ENCODE data around the gene NDUFAB1.
"Not testable (repeated sequence)": the region's sequence is repeated elsewhere in the genome, so short reads cannot be mapped to it uniquely, and the experiment has no call there.

The NDUFAB1 gene

DNA sequence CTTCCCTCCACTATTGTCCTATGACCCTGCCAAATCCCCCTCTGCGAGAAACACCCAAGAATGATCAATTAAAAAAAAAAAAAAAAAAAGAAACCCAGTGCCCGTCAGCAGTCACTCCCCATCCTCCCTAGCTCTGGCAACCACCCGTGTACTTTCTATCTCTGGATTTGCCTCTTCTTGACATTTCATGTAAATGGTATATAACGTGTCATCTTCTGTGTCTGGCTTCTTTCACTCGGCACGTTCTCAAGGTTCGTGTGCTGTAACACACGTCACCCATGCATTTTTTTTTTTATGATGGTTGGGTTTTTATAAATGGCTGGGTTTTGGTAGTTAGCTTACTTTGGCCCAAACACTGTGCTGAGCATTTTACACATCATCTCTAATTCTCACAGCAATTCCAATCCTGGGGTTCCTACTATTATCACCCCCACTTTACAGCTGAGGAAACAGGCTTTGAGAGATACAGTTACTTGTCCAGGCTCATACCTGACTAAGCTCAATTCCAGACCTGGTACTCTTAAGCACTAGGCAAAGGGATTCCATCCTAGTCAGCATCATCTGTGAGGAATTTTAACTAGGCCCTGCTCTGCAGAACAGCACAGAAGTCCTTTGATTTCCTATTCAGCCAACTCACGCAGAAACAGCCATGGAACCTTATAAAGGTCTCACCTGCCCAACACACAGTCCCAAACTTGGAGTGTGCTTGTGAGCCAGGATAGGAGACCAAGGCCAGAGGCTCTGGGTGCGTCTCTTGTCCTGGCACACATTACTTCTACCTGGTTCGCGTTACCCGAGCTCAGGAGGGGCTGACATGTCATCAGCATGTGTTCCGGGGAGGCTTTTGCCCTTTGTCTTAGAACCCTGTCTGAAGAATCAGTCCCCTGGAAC lies 11.7 kb downstream of the NDUFAB1 start:
- no peak for DNase-seq (ENCODE audit: low read depth)

DNA sequence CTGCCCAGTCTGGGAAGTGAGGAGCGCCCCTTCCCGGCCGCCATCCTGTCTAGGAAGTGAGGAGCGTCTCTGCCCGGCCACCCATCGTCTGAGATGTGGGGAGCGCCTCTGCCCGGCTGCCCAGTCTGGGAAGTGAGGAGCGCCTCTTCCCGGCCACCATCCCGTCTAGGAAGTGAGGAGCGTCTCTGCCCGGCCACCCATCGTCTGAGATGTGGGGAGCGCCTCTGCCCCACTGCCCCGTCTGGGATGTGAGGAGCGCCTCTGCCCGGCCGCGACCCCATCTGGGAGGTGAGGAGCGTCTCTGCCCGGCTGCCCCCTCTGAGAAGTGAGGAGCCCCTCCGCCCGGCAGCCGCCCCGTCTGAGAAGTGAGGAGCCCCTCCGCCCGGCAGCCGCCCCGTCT lies 12.8 kb downstream of the NDUFAB1 start:
- DNase-seq (ENCODE audit: low read depth) = not testable (repeated sequence)

DNA sequence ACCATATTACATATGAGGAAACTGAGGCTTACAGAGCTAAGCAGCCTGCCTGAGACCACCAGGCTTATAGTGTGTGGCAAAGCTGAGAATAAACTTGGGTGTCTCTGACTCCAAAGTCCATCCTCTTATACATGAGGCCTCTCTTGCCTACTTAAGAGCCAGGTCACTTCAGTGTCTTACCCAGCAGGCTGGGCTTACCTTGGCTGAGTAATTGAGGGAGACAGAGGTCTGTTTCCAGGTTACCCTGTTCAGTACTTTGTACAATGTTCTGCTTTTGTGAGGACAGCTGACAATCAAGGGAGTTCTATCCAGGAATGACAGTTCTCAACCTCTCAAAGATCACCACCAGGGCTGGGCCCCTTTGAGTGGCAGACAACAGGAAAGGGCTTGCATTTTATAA lies 14.4 kb downstream of the NDUFAB1 start:
- no peak for DNase-seq (ENCODE audit: low read depth)

DNA sequence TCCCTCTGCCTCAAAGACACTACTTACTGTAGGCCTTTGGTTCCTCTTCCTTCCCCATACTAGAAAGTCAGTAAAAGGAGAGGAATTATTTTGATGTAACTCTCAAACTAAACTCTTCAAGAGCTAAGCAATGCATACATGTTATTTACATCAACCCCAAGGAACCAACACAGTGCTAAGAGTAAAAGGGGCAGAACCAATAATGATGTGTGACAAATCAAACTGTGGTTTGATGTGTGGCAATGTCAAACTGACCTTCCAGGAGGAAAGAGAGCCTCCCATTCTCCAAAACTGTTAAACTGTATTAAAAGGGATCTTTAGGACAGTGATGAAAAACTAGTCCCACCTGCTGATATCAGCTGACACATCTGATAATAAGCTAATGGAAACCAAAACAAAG lies 15.7 kb downstream of the NDUFAB1 start:
- no peak for DNase-seq (ENCODE audit: low read depth)

DNA sequence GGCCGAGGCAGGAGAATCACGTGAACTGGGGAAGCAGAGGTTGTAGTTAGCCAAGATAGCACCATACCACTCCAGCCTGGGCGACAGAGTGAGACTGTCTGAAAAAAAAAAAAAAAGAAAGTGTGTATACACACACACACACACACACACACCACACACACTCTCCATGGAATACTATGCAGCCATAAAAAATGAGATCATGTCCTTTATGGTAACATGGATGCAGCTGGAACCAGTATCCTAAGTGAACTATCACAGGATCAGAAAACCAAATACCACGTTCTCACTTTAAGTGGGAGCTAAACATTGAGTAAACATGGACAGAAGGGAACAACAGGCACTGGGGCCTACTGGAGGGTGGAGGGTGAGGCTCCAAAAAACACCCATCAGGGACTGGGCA lies 16.7 kb downstream of the NDUFAB1 start:
- no peak for DNase-seq (ENCODE audit: low read depth)

DNA sequence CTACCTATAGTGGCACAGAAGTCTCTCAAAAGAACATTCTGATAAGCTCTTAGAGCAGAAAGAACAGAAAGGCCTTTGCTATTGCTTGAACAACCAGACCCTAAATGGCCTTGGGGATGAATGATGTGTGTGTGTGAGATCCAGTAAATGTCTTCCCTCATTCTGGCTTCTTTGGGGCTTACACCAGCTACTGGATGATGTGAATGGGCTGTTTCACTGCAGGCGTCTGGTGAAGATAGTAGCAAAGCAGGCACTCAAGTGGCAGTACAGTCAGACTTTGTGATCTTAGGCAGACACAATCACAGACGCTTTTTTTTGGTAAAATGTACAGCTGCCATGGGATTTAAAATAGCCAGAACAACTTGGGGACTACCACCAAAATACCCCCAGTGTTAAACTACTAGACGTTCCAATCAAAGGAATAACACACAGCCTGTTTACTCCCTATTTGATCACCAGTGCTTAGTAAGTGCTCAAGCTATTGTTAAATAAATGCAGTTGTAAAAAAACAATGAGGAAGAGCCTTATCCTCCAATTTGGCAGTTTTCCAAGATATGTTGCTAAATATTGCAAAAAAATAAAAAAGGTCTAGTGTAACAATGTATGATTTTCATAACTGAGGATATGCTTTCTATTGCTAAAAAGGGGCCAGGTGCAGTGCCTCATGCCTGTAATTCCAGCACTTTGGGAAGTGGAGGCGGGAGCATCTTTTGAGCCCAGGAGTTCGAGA lies 17.9 kb downstream of the NDUFAB1 start:
- DNase-seq (ENCODE audit: low read depth) = no peak

DNA sequence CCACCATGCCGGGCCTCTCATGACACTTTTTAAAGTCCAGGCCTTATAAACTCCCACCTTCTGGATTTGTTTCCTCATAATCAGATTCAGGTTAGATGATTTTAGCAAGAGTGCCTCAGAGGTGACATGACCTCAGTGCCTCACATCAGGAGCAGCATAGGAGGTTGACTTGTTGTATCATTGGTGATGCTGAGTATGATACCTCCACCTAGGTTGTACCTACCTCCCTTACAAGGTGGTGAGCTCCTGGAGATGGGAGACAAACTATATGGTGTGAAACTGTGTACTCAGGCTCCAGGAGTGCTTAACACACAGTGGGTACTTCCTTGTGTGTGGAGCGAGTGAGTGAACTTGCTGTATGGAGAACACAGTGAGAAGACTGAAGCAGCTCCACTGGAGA lies 18.6 kb downstream of the NDUFAB1 start:
- DNase-seq (ENCODE audit: low read depth) = no peak

DNA sequence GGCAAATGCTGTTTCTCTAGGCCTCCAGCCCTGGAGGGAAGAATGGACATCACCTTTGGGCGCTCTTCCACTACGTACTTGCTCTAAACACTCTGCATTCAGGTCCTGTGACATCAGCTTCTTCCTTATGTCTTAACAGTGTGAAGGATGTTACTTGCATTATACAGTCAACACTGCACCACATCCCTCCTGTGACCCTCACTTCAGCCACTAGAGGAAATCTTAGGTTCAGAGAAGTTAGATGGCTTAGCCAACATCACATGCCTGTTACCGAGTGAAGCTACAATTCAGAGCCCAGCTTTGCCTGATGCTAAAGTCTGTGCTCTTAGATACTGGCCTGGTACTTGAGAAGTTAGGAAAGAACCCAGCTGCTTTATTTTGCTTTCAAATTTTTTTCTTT lies 20.3 kb downstream of the NDUFAB1 start:
- DNase-seq (ENCODE audit: low read depth) = no peak

DNA sequence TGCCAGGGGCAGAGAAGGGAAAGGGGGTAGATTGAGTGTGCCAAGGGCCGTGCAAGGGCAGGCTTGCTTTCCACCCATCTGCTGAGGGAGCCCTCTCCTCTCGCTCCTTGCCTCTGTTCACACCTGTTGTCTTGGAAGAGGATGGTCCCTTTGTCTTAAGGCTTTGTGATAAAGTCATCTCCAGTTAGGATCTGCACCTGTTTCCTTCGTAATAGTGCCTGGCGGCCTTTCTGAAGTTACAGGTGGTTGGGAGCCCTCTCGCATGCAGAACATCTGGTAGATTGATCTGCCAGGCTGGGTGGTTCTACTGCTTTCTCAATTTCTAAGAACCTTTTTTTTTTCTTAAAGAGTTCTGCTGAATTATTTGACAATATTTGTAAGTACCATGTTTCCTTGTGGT lies 22.3 kb downstream of the NDUFAB1 start:
- DNase-seq (ENCODE audit: low read depth) = no peak

DNA sequence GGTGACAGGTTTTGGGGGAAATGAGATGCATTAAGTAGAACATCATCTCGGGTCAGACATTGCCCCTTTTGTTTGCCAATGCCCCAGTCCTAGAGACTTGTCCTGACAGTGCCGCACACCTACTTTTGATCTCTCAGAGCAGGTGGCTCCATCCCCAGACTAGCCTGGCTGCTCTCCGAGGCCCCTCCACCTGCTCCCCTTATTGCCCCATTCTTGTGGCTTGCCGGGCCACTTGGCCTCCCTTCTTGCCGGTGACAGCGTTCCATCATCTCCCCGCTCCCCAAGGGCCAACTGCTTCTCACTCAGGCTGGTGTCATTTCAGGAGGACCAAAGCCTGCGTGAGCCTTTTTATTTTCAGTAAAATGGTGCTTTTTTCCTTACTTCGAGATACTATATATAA lies 23.7 kb downstream of the NDUFAB1 start:
- DNase-seq (ENCODE audit: low read depth) = no peak

DNA sequence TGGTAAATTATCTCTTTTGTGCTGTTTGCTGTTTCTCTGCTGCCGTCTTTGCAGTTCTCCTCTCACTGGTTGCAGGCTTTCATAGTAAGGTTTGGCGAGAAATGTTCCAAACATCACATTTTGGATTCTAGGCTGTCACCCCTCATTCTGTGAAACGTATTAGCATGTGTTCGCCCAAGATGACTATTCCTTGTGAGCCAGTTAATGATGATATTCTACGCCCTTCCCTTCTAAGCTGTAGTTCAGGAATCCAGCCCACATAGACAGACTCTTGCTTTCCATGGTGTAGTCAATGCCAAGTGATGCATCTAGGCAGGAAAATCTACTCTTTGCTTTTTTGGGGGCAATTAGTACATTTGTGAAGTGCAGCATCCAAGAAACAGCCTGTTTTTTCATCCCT lies 24.2 kb downstream of the NDUFAB1 start:
- DNase-seq (ENCODE audit: low read depth) = no peak

DNA sequence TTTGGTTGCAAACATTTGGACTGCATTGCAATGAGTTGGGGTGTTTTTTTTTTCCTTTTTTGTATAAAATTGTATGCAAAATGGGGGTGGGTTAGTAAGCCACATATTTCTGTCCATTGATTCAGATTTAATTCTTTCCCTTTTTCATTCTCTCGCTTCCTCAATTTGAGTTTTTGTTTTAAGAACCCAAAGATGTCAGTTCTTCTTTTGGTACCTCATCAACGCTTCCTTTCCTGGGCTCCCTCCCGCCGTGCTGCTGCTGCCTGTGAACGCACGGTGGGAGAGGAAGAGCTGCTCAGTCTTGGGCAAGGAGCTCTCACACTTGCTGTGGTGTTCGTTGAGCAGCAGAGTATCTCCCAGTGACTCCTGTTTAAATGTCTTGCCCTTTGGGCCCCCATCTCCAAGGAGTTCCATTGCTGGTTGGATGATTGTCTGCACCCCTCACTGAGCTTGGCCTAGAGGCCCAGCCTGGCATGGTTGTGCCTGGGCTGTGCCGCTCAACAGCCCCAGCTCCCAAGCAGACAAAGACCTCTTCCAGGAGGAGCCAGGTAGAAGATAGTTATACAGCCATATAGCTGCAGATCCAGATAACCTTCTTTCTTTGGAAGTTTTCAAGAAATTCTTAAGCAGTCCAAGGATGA lies 25.0 kb downstream of the NDUFAB1 start:
- DNase-seq (ENCODE audit: low read depth) = no peak

DNA sequence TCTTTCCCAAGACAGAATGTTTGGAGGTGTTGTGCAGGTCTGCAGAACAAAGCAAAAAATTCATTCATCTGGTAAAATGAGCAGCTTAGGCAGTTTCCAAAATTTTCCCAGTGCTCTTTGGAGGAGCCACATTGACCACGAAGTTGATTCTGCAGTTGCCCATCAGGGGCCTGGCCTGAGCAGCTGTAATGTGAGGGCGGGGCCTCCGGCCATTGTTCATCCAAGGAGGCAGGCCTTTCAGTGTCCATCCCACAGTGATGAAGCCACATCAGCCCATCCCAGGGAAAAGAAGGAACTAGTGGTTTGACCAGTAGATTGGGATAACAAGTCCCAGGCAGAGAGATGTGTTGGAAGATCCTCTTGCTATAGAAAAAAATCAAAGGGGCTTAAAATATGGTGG lies 28.5 kb downstream of the NDUFAB1 start:
- no peak for DNase-seq (ENCODE audit: low read depth)

DNA sequence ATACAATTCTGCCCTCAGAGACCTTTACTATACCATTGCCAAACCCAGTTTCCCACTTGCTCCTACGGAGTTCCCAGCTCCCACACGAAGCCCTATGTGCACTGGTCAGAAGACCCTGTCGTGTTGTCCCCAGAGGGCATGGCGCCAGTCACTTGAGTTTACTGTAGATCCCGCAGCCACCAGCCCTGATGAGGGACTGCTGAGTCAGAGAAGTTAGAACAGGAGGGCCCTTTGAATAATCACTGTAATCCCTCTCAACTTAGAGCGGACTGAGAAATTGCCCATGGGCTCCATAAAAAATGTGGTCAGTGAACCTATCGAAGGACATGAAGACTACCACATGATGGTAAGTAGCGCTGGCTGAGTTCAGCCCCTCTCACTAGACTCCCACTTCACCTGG lies 29.4 kb downstream of the NDUFAB1 start:
- no peak for DNase-seq (ENCODE audit: low read depth)

DNA sequence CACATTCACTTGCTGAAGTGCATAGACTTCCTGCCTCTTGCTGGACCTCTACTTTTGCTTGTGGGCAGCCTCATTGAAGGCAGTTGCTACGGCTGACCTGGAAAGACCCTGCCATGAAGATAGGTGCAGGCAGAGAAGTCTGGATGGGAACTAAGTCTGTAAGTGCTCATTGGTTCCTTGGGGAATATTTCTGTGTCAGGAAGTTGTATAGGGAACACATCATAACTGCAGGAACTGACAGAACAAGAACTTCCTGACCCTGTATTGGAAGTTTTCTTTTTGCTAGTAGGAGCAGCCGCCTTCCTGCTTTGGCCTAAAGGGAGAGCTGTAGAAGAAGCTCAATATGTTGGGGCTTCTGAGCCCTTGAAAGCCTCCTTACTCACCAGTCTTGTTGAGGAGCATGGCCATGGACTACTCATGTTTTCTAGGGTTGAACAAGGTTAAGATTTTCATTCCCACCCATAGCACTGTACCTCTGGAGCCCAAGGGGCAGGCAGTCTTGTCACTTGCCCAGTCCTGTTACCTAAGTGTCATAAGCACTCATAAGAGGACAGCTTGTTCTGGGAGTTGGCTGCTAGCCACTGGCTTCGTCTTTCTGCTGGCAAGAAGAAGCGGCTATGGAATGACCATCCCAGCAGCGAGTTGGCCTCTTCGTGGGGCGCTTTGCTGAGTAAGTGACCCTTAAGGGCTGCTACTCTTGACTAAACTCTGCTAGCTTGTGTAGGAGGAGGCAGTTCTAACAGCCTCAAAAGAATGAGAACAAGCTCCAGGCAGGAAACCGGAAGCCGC lies 31.3 kb downstream of the NDUFAB1 start:
- DNase-seq (ENCODE audit: low read depth) = no peak

DNA sequence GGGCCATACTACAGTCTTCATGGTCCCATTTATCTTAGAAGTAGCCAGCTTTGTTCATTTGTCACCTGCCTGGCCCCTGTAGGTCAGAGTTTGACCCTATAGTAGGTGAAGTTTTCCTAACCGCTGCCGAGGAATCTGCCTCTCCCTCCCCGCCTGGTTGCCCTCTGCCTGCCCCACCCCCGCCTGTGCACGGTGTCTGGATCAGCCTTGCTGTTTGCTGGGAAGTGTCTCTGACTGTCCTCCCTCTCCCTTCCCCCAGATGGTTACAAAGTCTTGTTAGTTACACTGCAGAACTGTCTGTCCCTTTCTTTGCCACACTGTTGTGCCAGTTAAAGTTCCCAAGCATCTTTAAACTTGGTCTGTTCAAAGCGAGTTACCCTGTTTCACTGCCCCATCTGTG lies 32.9 kb downstream of the NDUFAB1 start:
- no peak for DNase-seq (ENCODE audit: low read depth)

DNA sequence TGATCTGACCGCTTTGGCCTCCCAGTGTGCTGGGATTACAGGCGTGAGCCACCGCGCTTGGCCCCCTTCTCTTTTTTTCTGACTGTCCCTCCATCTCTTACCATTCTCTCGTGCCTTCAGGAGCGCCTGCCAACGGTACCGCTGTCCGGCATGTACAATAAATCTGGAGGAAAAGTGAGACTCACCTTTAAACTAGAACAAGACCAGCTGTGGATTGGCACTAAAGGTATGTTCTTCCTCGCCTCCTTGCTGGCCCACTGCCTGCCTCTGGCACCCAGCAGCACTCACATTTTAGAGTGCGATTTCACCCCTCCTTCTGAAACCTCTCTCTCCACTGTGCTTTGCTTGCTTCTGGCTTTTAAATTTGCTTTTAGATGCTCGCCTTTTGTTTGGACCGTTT lies 33.6 kb downstream of the NDUFAB1 start:
- DNase-seq (ENCODE audit: low read depth) = no peak

DNA sequence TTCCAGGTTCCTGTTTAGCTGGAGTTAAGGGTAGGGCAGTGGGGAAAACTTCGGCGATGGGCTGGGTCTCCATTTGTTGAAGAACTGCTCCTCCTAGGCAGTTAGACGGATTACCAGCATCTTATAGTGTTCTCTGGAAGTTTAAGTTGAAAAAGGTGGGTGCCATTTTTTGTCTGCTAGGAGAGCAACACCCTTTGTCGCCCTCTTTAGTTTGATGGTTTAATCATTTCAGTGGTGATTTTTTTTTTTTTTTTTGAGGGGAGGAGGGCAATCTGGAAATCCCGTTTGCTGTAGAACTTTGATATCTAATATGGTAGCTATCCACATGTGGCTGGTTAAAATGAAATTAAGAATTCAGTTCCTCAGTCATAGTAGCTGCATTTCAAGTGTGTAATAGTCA lies 34.5 kb downstream of the NDUFAB1 start:
- DNase-seq (ENCODE audit: low read depth) = no peak

DNA sequence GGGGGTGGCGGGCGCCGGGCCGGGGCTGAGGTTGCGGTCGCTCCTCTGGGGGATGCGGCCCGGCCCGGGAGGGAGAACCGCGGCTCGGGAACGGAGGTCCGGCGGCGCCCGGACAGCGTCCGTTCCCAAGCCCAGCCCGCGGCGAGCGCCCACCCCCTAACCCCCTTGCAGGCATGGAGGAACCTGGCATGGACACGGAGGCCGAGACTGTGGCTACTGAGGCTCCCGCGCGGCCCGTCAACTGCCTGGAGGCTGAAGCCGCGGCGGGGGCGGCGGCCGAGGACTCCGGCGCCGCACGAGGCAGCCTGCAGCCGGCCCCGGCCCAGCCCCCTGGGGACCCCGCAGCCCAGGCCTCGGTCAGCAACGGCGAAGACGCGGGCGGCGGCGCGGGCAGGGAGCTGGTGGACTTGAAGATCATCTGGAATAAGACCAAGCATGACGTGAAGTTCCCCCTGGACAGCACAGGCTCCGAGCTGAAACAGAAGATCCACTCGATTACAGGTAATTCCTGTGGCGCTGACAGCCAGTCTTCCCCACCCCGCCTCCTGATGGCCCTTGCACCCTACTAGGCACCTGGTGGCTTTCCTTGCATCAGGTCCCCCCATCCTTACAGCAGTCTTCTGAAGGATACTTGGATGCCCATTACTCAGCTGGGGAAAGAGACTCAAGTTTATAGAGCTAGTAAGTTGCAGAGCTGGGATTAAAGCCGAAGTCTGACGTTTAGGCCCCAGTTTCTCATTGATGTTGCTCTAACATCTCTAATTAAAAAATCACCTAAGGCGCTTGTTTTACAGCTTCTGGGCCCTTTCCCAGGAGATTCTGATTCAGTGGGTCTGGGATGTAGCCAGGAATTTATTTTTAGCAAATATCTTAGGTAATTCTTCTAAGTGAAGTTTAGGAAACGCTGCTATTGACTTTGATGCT lies 38.1 kb downstream of the NDUFAB1 start:
- no peak for DNase-seq (ENCODE audit: low read depth)

DNA sequence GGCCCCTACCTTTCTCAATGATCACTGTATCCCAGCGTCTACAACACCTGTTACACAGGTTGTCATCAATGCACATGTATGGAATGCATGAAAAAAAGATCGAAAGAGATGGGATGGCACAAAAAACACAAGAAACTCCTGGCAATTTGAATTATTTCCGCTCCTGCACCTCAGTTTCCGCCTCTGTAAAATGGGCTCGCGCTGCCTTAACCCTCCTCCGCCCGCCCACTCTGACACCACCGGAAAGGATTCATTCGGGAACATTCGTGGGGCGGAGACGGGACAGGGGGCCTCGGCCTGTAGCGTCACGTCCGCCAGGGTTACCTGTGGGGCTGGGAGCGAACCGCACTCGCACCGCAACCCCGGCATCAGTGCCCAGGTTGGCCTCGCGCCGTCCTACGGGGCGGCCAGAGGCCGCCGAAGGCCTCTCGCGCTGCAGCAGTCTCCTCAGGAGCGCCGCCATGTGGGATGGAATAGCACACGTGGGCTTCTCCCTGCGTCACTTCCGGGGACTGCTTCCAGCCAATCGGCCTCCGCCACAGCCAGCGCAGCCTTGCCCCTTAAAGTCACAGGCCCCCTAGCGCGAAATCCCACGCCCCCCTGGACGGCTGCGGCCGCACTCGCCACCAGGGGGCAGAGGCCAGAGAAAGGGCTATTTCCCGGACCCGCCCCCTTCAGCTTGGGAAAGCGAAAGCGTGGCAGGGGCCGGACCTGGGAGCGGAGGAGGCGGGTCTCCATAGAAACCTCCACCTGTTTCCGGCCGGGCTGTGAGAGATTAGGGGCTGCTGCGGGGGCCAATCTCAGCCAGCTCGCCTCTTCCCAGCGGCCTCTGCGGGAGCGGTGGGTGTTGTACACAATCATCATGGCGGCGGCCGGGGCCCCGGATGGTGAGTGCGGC lies 39.0 kb downstream of the NDUFAB1 start, which contains the start of the genes EARS2 and UBFD1:
Gene EARS2, minus strand, starts transcription at position 470 of the 898 bp plus-strand sequence. Its CDS starts 7 bp downstream, at position 463.
Gene UBFD1, plus strand, starts transcription at position 847 of the 898 bp plus-strand sequence. Its CDS starts 16 bp downstream, at position 863.
- DNase-seq (ENCODE audit: low read depth) = peak; percentile 90
